BLaER1 (cell line): ENCODE measurements around the gene VPS16.
A peak's percentile ranks its signal among the peaks of the same experiment; 100 is the strongest.

ENCODE experiments used
- H3K27ac ChIP-seq: shearing (Covaris generic); formaldehyde crosslinking; 2 replicates; pipeline ENCODE4 v1.8.1; 2022
- H3K27me3 ChIP-seq: shearing (Covaris generic); formaldehyde crosslinking; 2 replicates; pipeline ENCODE4 v1.8.1; 2022
- H3K36me3 ChIP-seq: shearing (Covaris generic); formaldehyde crosslinking; 2 replicates; pipeline ENCODE4 v1.8.1; 2022
- H3K4me1 ChIP-seq: shearing (Covaris generic); formaldehyde crosslinking; 2 replicates; pipeline ENCODE4 v1.8.1; 2022
- H3K4me2 ChIP-seq: shearing (Covaris generic); formaldehyde crosslinking; 2 replicates; pipeline ENCODE4 v1.8.1; 2022
- H3K4me3 ChIP-seq: shearing (Covaris generic); formaldehyde crosslinking; 2 replicates; pipeline ENCODE4 v1.8.1; 2022
- H3K9ac ChIP-seq: shearing (Covaris generic); formaldehyde crosslinking; 2 replicates; pipeline ENCODE4 v1.8.1; 2022
- H3K9me3 ChIP-seq: shearing (Covaris generic); formaldehyde crosslinking; 2 replicates; pipeline ENCODE4 v1.8.1; 2022
- H4K20me1 ChIP-seq: shearing (Covaris generic); formaldehyde crosslinking; 2 replicates; pipeline ENCODE4 v1.8.1; 2022
- Cebpa-rat ChIP-seq: shearing (Covaris generic); IDR thresholded peaks from 2 replicates; pipeline ENCODE4 v1.8.1; 2022

Gene VPS16

DNA sequence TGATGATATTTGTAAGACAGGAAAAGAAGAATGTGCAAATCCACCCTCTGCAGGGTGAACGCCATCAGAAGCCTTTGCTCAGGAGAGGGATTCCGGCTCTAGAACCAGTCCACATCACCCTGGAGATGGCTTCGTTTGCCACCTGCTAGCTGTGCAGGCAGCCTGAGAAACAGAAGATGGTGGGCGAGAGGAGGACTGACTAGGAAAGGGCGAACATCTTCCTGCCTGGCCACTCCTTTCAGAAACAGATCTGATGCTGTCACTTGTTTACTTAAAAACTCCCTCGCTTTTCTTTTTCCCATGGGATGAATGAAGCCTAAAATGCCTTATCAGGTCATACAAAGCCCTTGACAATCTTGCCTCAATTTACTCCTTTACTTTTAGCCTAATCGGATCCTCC, 33.9 kb downstream of the VPS16 start:
- H3K27me3 ChIP-seq: peaks cover 22% of the 10 kb centered on the region
- peak overlapping the region; percentile 88 for H3K4me2 ChIP-seq
- H3K27ac ChIP-seq: peak overlapping the region; percentile 96
- peaks cover 31% of the 10 kb centered on the region for H3K36me3 ChIP-seq
- no peak for TF ChIP-seq Cebpa-rat
- peak overlapping the region; percentile 92 for H3K9ac ChIP-seq
- no peaks in the 10 kb centered on the region for H3K9me3 ChIP-seq
- H3K4me1 ChIP-seq: peaks cover 43% of the 10 kb centered on the region
- peak overlapping the region; percentile 86 for H3K4me3 ChIP-seq
- peaks cover 54% of the 10 kb centered on the region for H4K20me1 ChIP-seq

DNA sequence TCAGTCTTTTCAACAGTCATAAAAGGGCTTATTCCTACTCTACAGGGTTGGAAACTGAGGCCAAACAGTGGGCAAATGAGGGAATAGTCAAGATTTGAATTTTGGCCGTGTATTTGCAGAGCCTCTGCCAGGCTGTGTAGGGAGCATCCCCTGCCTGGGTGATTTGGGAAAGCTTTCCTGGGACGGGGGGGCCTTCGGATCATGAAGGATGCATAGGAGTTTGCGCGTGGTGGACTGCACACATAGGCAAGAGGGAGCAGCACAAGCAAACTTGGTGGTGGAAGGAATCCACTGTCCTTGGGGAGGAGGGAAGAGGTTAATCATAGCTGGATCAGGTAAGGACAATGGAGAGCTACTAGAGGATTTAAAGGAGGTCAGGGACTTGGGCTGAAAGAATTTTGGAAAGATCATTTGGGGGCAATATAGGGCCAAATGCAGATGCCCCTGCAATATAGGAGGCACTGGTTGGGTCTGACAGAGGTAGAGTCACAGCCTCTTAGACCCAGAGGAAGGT, 35.2 kb downstream of the VPS16 start:
- no peak overlapping the region for H3K27ac ChIP-seq
- TF ChIP-seq Cebpa-rat: no peak
- no peak overlapping the region for H3K9ac ChIP-seq
- peaks cover 39% of the 10 kb centered on the region for H3K4me1 ChIP-seq
- H3K4me3 ChIP-seq: no peak overlapping the region
- H3K9me3 ChIP-seq: no peaks in the 10 kb centered on the region
- peaks cover 66% of the 10 kb centered on the region for H4K20me1 ChIP-seq
- peaks cover 18% of the 10 kb centered on the region for H3K27me3 ChIP-seq
- H3K36me3 ChIP-seq: peaks cover 37% of the 10 kb centered on the region
- peak overlapping the region; percentile 88 for H3K4me2 ChIP-seq

DNA sequence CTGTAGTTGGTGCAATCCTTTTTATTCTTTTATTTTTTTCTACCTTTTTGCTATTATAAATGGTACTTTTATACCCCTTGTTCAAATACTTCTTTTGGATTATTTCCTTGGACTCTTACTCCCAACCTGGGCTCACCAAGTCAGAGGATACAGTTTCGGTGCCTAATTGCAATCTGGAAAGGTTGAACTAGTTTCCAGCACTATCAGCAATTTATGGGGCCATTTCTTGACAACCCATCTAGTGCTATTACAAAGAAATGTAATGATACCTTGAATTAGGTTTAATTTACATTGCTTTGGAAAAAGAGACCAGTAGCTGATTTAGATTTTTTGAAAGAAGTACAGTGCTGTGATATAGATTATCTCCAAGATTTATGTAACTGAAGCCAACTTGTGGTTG, 38.0 kb downstream of the VPS16 start:
- Histone ChIP-seq H3K27ac (no peak overlapping the region), H3K9ac (no peak overlapping the region), H3K4me2 (no peak overlapping the region), H4K20me1 (peaks cover 89% of the 10 kb centered on the region), H3K36me3 (peaks cover 51% of the 10 kb centered on the region), H3K4me1 (peaks cover 24% of the 10 kb centered on the region), H3K4me3 (no peak overlapping the region), H3K9me3 (no peaks in the 10 kb centered on the region), H3K27me3 (no peaks in the 10 kb centered on the region)
- TF ChIP-seq Cebpa-rat: no peak

DNA sequence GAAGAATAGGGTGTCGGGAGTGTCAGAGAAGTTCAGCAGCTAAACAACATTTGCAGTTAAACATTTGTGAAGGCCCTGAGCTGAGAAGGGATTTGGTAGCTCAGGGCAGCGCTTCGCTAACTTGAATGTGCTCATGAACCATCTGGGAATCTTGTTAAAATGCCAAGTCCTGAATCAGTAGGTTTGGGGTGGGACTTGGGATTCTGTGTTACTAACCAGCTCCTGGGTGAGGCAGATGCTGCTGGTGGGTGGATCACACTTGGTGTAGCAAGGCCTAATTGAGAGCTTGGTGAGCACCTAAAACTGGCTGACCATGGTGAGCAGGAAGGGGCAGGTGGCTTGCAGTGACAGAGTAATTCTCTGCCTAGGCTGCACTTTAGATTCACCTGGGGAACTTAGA, 38.6 kb downstream of the VPS16 start:
- Histone ChIP-seq H3K9me3 (no peaks in the 10 kb centered on the region), H3K27ac (no peak overlapping the region), H4K20me1 (peaks cover 90% of the 10 kb centered on the region), H3K4me3 (no peak overlapping the region), H3K36me3 (peaks cover 51% of the 10 kb centered on the region), H3K27me3 (no peaks in the 10 kb centered on the region), H3K4me1 (peaks cover 29% of the 10 kb centered on the region), H3K4me2 (no peak overlapping the region), H3K9ac (no peak overlapping the region)
- no peak for TF ChIP-seq Cebpa-rat

DNA sequence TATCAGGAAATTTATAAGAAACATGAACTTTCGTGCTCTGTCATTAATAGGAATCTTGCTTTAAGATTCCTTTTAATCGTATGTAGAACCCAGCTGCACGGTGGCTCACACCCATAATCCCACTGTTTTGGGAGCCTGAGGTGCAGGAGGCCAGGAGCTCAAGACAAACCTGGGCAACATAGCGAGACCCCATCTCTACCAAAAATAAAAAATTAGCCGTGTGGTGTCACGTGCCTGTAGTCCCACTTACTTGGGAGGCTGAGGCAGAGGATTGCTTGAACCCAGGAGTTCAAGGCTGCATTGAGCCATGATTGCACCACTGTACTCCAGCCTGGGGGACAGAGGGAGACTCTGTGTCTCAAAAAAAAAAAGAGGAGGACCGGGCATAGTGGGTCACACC, 40.1 kb downstream of the VPS16 start:
- Histone ChIP-seq H3K4me1 (peaks cover 23% of the 10 kb centered on the region), H4K20me1 (peaks cover 88% of the 10 kb centered on the region)

GRCh38 chr20:2883726-2884637, 43.4 kb downstream of the VPS16 start:
- peak overlapping the region; percentile 37; the same call in 1 of the 2 replicates for H3K4me2 ChIP-seq
- H3K4me3 ChIP-seq: no peak overlapping the region
- no peaks in the 10 kb centered on the region for H3K9me3 ChIP-seq
- H4K20me1 ChIP-seq: peaks cover 91% of the 10 kb centered on the region
- H3K27ac ChIP-seq: no peak overlapping the region
- H3K36me3 ChIP-seq: peaks cover 27% of the 10 kb centered on the region
- no peak overlapping the region for H3K9ac ChIP-seq
- TF ChIP-seq Cebpa-rat: no peak
- H3K4me1 ChIP-seq: peaks cover 23% of the 10 kb centered on the region
- no peaks in the 10 kb centered on the region for H3K27me3 ChIP-seq

More for the DNA sequence above, 40.1 kb downstream of the VPS16 start:
- H3K9ac ChIP-seq: no peak overlapping the region
- no peak for TF ChIP-seq Cebpa-rat
- no peaks in the 10 kb centered on the region for H3K9me3 ChIP-seq
- H3K36me3 ChIP-seq: peaks cover 52% of the 10 kb centered on the region
- H3K4me2 ChIP-seq: no peak overlapping the region
- no peak overlapping the region for H3K4me3 ChIP-seq
- no peaks in the 10 kb centered on the region for H3K27me3 ChIP-seq
- no peak overlapping the region for H3K27ac ChIP-seq

- H3K9me3 ChIP-seq: peaks cover 10% of the 10 kb centered on the region
- H3K4me2 ChIP-seq: no peak overlapping the region
- no peak overlapping the region for H3K27ac ChIP-seq
- no peak overlapping the region for H3K4me3 ChIP-seq
- H3K4me1 ChIP-seq: peaks cover 39% of the 10 kb centered on the region
- no peak overlapping the region for H3K9ac ChIP-seq
- peaks cover 81% of the 10 kb centered on the region for H4K20me1 ChIP-seq
- no peaks in the 10 kb centered on the region for H3K27me3 ChIP-seq
- peaks cover 32% of the 10 kb centered on the region for H3K36me3 ChIP-seq
- no peak for TF ChIP-seq Cebpa-rat
Observed at GRCh38 chr20:2887715-2888114, 47.2 kb downstream of the VPS16 start.

DNA sequence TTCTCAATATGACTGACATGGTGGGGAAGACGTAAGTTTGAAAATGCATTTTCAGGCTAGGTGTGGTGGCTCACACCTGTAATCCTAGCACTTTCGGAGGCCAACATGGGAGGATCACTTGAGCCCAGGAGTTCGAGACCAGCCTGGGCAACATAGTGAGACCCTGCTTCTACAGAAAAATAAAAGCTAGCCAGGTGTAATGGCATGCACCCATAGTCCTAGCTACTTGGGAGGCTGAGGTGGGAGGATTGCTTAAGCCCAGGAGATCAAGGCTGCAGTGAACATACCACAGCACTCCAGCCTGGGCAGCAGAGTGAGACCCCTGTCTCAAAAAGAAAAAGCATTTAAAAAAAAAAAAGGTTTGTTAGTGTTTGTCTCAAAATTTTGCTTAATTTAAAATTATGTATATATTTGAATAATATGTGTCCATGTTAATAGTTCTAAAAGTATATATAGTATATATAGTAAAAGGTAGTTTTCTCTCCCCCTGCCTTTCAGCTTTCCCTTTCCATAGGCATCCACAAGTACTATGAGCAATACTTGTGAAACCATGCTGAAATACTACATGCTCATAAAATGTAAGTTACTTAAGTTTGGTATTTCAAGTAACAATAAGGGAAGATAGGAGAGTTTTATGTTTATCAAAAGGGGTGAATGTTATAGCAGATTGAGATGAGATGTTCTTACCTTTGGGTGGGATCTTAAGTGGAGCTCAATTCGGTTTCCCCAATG, 47.8 kb downstream of the VPS16 start:
- no peak overlapping the region for H3K27ac ChIP-seq
- H3K4me1 ChIP-seq: peaks cover 39% of the 10 kb centered on the region
- no peaks in the 10 kb centered on the region for H3K27me3 ChIP-seq
- no peak for TF ChIP-seq Cebpa-rat
- H3K4me2 ChIP-seq: no peak overlapping the region
- peaks cover 17% of the 10 kb centered on the region for H3K9me3 ChIP-seq
- peaks cover 38% of the 10 kb centered on the region for H3K36me3 ChIP-seq
- H4K20me1 ChIP-seq: peaks cover 80% of the 10 kb centered on the region
- no peak overlapping the region for H3K9ac ChIP-seq
- H3K4me3 ChIP-seq: no peak overlapping the region

DNA sequence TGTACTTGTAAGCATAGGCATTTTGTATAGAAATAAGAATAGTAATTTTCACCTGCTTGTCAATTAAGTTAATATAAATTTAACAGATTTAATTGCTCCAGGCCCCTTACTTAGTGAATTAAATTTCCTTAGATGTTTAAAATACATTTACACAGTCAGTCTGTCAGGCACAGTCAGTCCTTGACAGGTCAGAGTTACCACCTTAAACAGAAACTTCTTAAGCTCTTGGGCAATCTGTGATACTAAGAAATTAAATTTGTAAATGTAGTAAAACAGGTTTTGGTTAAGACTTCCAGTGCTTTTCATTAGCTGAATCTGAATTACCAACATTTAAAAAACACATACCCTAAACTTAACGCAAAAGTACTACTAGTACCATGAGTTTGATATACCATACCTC, 48.7 kb downstream of the VPS16 start:
- no peak for TF ChIP-seq Cebpa-rat
- H3K9ac ChIP-seq: no peak overlapping the region
- H3K4me2 ChIP-seq: no peak overlapping the region
- no peaks in the 10 kb centered on the region for H3K27me3 ChIP-seq
- peaks cover 23% of the 10 kb centered on the region for H3K9me3 ChIP-seq
- H3K4me1 ChIP-seq: peaks cover 32% of the 10 kb centered on the region
- H3K4me3 ChIP-seq: no peak overlapping the region
- H3K27ac ChIP-seq: no peak overlapping the region
- H3K36me3 ChIP-seq: peaks cover 40% of the 10 kb centered on the region
- H4K20me1 ChIP-seq: peaks cover 73% of the 10 kb centered on the region

GRCh38 chr20:2889797-2890196, 49.3 kb downstream of the VPS16 start:
- no peak overlapping the region for H3K4me2 ChIP-seq
- TF ChIP-seq Cebpa-rat: no peak
- no peak overlapping the region for H3K4me3 ChIP-seq

More at GRCh38 chr20:2889797-2890196, 49.3 kb downstream of the VPS16 start:
- no peak overlapping the region for H3K9ac ChIP-seq
- H3K9me3 ChIP-seq: peaks cover 28% of the 10 kb centered on the region
- H3K36me3 ChIP-seq: peaks cover 45% of the 10 kb centered on the region
- H4K20me1 ChIP-seq: peaks cover 67% of the 10 kb centered on the region
- H3K27me3 ChIP-seq: no peaks in the 10 kb centered on the region
- H3K4me1 ChIP-seq: peaks cover 27% of the 10 kb centered on the region
- no peak overlapping the region for H3K27ac ChIP-seq
